ENCODE results near the gene CPNE4.

CPNE4 gene

DNA sequence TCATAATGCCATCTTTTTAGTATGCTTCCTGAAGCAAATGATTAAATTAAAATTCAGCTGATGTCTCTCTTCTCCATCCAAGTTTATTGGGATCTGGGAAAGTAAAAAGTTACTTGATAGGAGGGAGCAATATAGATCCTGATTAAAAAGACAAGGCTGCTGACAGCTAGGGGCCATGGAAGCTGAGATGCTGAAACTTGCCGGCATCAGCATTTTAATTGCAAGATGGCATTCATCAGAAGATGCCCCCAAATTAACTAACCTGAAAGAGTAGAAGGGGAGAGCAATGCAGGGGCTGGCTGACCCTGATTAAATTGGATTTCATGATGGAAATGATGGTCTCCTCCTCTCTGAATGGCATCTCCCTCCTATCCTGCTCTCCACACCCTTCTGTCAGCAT, 31.1 kb downstream of the CPNE4 start:
- Histone ChIP-seq H3K4me1 (ENCODE audit: insufficient read depth, poor library complexity, severe bottlenecking) (no peaks in the 10 kb centered on the region), H3K27ac (ENCODE audit: poor library complexity, severe bottlenecking) (no peak overlapping the region), H3K9me3 (ENCODE audit: severe bottlenecking) (no peaks in the 10 kb centered on the region), H3K27me3 (ENCODE audit: insufficient read depth, poor library complexity, severe bottlenecking) (no peaks in the 10 kb centered on the region), H3K36me3 (ENCODE audit: low read depth) (no peaks in the 10 kb centered on the region), H3K4me3 (ENCODE audit: severe bottlenecking) (no peak overlapping the region)
- no peak for ATAC-seq (ENCODE audit: low read depth)
- DNase-seq (ENCODE audit: low spot score): no peak
- TF ChIP-seq, protein P1, sequence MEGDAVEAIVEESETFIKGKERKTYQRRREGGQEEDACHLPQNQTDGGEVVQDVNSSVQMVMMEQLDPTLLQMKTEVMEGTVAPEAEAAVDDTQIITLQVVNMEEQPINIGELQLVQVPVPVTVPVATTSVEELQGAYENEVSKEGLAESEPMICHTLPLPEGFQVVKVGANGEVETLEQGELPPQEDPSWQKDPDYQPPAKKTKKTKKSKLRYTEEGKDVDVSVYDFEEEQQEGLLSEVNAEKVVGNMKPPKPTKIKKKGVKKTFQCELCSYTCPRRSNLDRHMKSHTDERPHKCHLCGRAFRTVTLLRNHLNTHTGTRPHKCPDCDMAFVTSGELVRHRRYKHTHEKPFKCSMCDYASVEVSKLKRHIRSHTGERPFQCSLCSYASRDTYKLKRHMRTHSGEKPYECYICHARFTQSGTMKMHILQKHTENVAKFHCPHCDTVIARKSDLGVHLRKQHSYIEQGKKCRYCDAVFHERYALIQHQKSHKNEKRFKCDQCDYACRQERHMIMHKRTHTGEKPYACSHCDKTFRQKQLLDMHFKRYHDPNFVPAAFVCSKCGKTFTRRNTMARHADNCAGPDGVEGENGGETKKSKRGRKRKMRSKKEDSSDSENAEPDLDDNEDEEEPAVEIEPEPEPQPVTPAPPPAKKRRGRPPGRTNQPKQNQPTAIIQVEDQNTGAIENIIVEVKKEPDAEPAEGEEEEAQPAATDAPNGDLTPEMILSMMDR (IDR thresholded peaks at IDR 0.05; ENCODE audit: poor library complexity, severe bottlenecking): no peak

DNA sequence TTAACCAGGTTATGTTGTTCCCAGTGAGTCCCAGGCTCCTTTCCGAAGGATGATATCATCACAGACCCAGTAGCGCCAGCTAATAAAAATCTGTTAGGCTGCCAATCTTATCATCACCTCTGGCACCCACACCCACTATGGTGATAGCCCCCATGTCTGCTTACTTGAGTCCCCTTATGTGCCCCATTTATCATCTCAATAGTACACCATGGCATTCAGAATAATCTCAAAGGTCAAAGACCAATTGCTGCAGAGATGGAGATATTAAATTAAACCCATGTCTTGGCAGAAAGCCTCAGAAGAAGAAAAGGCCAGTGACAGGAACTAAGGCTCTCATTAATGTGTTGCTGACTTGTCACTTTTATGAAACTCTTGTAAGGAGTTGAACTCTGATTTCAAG, 32.8 kb downstream of the CPNE4 start:
- H3K4me1 ChIP-seq (ENCODE audit: insufficient read depth, poor library complexity, severe bottlenecking): no peaks in the 10 kb centered on the region
- no peak overlapping the region for H3K4me3 ChIP-seq (ENCODE audit: severe bottlenecking)
- TF ChIP-seq, protein P1 (IDR thresholded peaks at IDR 0.05; ENCODE audit: poor library complexity, severe bottlenecking): no peak
- no peak overlapping the region for H3K27ac ChIP-seq (ENCODE audit: poor library complexity, severe bottlenecking)
- H3K27me3 ChIP-seq (ENCODE audit: insufficient read depth, poor library complexity, severe bottlenecking): no peaks in the 10 kb centered on the region
- H3K36me3 ChIP-seq (ENCODE audit: low read depth): no peaks in the 10 kb centered on the region
- DNase-seq (ENCODE audit: low spot score): no peak
- no peaks in the 10 kb centered on the region for H3K9me3 ChIP-seq (ENCODE audit: severe bottlenecking)
- ATAC-seq (ENCODE audit: low read depth): no peak

DNA sequence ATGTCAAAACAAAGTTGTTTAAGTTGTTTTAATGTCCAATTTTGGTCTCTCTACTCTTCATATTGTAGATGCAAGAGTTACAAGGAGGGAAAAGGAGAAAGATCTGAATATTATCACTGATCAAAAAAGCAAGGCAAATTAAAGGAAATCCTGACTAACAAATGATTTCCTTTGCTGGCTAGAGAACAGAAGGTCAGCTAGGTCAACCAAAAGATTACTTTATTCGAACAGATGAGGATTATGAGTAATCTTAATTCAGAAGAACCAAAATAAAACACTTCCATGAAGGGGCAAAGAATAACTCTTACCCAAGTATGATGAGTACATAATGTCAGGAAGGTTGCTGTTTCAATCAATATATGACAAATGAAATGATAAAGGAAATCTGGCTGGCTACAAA, 33.8 kb downstream of the CPNE4 start:
- TF ChIP-seq, protein P1 (IDR thresholded peaks at IDR 0.05; ENCODE audit: poor library complexity, severe bottlenecking): no peak
- no peak overlapping the region for H3K4me3 ChIP-seq (ENCODE audit: severe bottlenecking)

DNA sequence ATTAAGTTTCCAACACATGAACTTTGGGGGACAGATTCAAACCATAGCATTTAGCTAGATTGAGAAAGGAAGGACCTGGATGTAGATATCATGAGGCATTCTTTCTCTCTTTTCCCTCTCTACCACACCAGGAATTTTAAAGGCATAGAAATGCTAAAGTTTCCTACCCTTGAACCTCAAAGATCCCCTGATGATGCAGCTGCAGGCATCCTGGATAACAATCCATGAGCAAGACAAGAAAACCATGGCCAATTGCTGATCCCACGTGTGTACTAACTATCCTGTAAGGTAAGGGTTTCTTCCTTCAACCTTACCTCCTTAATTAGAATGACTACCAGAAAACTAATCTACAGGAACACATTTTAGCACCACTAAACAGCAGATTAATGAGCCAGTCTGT, 36.8 kb downstream of the CPNE4 start:
- no peaks in the 10 kb centered on the region for H3K4me1 ChIP-seq (ENCODE audit: insufficient read depth, poor library complexity, severe bottlenecking)
- H3K36me3 ChIP-seq (ENCODE audit: low read depth): no peaks in the 10 kb centered on the region
- no peaks in the 10 kb centered on the region for H3K9me3 ChIP-seq (ENCODE audit: severe bottlenecking)
- ATAC-seq (ENCODE audit: low read depth): no peak
- no peaks in the 10 kb centered on the region for H3K27me3 ChIP-seq (ENCODE audit: insufficient read depth, poor library complexity, severe bottlenecking)
- no peak overlapping the region for H3K4me3 ChIP-seq (ENCODE audit: severe bottlenecking)
- H3K27ac ChIP-seq (ENCODE audit: poor library complexity, severe bottlenecking): no peak overlapping the region
- DNase-seq (ENCODE audit: low spot score): no peak
- TF ChIP-seq, protein P1 (IDR thresholded peaks at IDR 0.05; ENCODE audit: poor library complexity, severe bottlenecking): no peak

More for the DNA sequence above, 33.8 kb downstream of the CPNE4 start:
- no peak for ATAC-seq (ENCODE audit: low read depth)
- Histone ChIP-seq H3K4me1 (ENCODE audit: insufficient read depth, poor library complexity, severe bottlenecking) (no peaks in the 10 kb centered on the region), H3K27me3 (ENCODE audit: insufficient read depth, poor library complexity, severe bottlenecking) (no peaks in the 10 kb centered on the region), H3K9me3 (ENCODE audit: severe bottlenecking) (no peaks in the 10 kb centered on the region), H3K36me3 (ENCODE audit: low read depth) (no peaks in the 10 kb centered on the region), H3K27ac (ENCODE audit: poor library complexity, severe bottlenecking) (no peak overlapping the region)
- no peak for DNase-seq (ENCODE audit: low spot score)

DNA sequence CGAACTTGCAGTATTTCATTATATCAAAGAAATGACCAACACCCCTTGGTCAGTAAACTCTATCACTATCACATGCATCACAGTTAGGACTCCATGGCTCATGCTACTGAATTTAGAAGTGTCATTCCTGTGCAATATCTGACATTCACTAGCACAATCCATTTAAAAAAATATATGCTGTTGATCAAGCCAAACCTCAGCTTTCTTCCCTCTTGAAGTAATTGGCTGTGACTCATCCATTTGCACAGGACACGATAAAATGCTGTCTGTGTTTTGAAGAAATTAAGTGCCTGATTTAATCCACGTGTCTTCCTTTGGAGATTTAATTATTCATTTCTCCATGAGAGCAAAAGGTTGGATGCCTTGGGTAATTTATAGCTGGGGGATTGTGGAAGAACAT, 38.9 kb downstream of the CPNE4 start:
- Histone ChIP-seq H3K4me1 (ENCODE audit: insufficient read depth, poor library complexity, severe bottlenecking) (no peaks in the 10 kb centered on the region), H3K9me3 (ENCODE audit: severe bottlenecking) (no peaks in the 10 kb centered on the region), H3K4me3 (ENCODE audit: severe bottlenecking) (no peak overlapping the region), H3K36me3 (ENCODE audit: low read depth) (no peaks in the 10 kb centered on the region), H3K27me3 (ENCODE audit: insufficient read depth, poor library complexity, severe bottlenecking) (no peaks in the 10 kb centered on the region), H3K27ac (ENCODE audit: poor library complexity, severe bottlenecking) (no peak overlapping the region)
- DNase-seq (ENCODE audit: low spot score): no peak
- TF ChIP-seq, protein P1 (IDR thresholded peaks at IDR 0.05; ENCODE audit: poor library complexity, severe bottlenecking): no peak
- ATAC-seq (ENCODE audit: low read depth): no peak
